ENCODE results near the gene DHX30.

DHX30 gene

GRCh38 chr3:47772788-47773187 is 30.1 kb upstream of the DHX30 start:
- no peak overlapping the region for H3K4me3 ChIP-seq (ENCODE audit: low read length)
- no peak for DNase-seq (ENCODE audit: low read depth)
- TF ChIP-seq, protein P1, sequence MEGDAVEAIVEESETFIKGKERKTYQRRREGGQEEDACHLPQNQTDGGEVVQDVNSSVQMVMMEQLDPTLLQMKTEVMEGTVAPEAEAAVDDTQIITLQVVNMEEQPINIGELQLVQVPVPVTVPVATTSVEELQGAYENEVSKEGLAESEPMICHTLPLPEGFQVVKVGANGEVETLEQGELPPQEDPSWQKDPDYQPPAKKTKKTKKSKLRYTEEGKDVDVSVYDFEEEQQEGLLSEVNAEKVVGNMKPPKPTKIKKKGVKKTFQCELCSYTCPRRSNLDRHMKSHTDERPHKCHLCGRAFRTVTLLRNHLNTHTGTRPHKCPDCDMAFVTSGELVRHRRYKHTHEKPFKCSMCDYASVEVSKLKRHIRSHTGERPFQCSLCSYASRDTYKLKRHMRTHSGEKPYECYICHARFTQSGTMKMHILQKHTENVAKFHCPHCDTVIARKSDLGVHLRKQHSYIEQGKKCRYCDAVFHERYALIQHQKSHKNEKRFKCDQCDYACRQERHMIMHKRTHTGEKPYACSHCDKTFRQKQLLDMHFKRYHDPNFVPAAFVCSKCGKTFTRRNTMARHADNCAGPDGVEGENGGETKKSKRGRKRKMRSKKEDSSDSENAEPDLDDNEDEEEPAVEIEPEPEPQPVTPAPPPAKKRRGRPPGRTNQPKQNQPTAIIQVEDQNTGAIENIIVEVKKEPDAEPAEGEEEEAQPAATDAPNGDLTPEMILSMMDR (conservative IDR thresholded peaks at IDR 0.05; ENCODE audit: low read depth, low read length), result no peak

GRCh38 chr3:47778746-47779145 is 24.2 kb upstream of the DHX30 start:
- no peak for DNase-seq (ENCODE audit: low read depth)
- TF ChIP-seq, protein P1 (conservative IDR thresholded peaks at IDR 0.05; ENCODE audit: low read depth, low read length), result no peak
- peak overlapping the region; percentile 93 for H3K4me3 ChIP-seq (ENCODE audit: low read length)

GRCh38 chr3:47780741-47781684 is 21.9 kb upstream of the DHX30 start:
- H3K4me3 ChIP-seq (ENCODE audit: low read length), result peak overlapping the region; percentile 93
- peak; percentile 15 for DNase-seq (ENCODE audit: low read depth)
- TF ChIP-seq, protein P1 (conservative IDR thresholded peaks at IDR 0.05; ENCODE audit: low read depth, low read length), result no peak

- H3K4me3 ChIP-seq (ENCODE audit: low read length), result peak within 1 kb of the TSS; percentile 93
- DNase-seq (ENCODE audit: low read depth), result peak; percentile 84
- TF ChIP-seq, protein P1 (conservative IDR thresholded peaks at IDR 0.05; ENCODE audit: low read depth, low read length), result no peak
Observed at GRCh38 chr3:47781685-47782445, 21.1 kb upstream of the DHX30 start, which contains the start of gene SMARCC1. Gene SMARCC1 (minus strand): TSS chr3:47781893. CDS start chr3:47781797, 96 bp downstream.

- TF ChIP-seq, protein P1 (conservative IDR thresholded peaks at IDR 0.05; ENCODE audit: low read depth, low read length), result no peak
- peak overlapping the region; percentile 66 for H3K4me3 ChIP-seq (ENCODE audit: low read length)
- DNase-seq (ENCODE audit: low read depth), result no peak
Observed at GRCh38 chr3:47782446-47783308, 20.3 kb upstream of the DHX30 start.

DNA sequence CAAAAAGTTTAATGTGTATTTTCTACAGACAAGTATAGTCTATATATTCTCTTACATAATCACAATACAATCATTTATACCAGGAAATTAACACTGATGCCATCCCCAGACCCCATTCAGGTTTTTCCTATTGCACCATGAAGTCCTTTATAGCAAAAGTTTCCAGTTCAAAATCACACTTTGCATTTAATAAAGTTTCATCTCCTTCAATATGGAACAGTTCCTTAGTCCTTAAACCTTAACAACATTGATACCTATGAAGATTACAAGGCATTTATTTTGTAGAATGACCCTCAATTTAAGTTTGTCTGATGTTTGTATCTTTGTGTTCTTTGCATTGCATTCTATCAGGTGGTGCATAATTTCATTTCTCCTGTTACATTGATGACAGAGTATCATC is 19.3 kb upstream of the DHX30 start:
- no peak for DNase-seq (ENCODE audit: low read depth)
- TF ChIP-seq, protein P1 (conservative IDR thresholded peaks at IDR 0.05; ENCODE audit: low read depth, low read length), result no peak
- no peak overlapping the region for H3K4me3 ChIP-seq (ENCODE audit: low read length)
